Measurements from ENCODE around the gene CEP170B. TPM values are rescaled to one million over a fixed set of nuclear protein-coding genes. Genes with fewer than 3 reads are reported as not detected.

The CEP170B gene
- total and polyA plus RNA-seq, 2 donors (not counting 1 experiment from before 2014, with no cell fraction given) = 0.16 to 0.59 TPM

DNA sequence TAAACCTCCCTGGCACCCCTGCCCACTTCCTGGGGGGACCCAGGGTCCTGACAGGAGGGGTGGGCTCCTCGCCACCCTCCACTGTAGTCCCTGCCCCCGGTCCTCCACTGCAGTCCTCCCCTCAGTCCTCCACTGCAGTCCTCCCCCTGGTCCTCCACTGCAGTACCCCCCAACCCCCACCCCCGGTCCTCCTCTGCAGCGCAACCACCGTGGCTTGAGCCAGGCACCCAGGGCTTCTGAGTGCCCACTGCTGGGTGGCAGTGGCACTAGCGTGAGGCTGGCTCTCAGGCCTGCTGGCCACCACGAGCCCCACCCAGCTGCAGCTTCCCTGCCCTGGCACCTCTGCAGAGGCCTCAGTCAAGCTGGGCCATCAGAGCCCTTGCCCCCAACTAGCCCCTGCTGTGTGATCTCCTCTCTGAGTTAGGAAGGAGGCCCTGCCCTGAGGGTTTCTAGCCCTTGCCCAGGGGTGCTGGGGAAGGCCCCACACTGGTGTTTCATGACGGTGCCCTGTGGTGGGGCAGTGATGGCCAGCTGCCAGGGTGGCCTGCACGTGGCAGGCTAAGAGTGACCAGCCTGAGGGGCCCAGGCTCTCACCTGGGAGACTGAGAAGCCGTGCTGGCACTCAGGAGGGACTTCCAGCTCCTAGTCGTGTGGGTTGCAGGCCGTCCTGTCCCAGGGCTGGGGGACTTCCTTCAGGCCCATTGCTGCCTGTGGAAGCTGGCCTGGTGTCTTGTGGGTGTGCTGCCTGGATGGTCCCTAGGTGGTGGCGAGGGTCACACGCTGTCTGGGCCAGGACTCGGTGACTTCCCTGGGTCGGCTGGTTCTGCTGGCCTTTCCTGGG is 9.7 kb downstream of the CEP170B start:
- ChIA-PET POLR2A (no interaction called here), CTCF (no interaction called here)
- Histone ChIP-seq H3K27me3 (replicated peaks in 1 of 4; ENCODE audit: control extremely low read depth in 1 of 4, control insufficient read depth in 3 of 4, insufficient read depth in 4 of 4, low read length in 3 of 4) (peaks cover 0 to 25% (median 0%) of the 10 kb centered on the region in 4 experiments), H3K4me1 (ENCODE audit: control insufficient read depth in 2 of 2, insufficient read depth in 2 of 2, low read length in 2 of 2) (peaks cover 0 to 12% of the 10 kb centered on the region in 2 donors), H3K79me2 (ENCODE audit: control insufficient read depth, insufficient read depth, low read length) (no peaks in the 10 kb centered on the region), H3K4me2 (replicated peaks; ENCODE audit: low read depth, low read length, poor library complexity, severe bottlenecking) (no peak overlapping the region), H3K9me3 (ENCODE audit: control extremely low read depth in 1 of 3, control insufficient read depth in 2 of 3, insufficient read depth in 1 of 3, low read length in 2 of 3) (peaks cover 0 to 14% (median 0%) of the 10 kb centered on the region in 3 donors), H3K27ac (ENCODE audit: low read length in 2 of 2) (no peak overlapping the region), H2AFZ (ENCODE audit: insufficient read depth, low read depth, low read length, poor library complexity, severe bottlenecking) (no peak overlapping the region), H3K36me3 (replicated peaks in 1 of 2; ENCODE audit: control extremely low read depth in 1 of 2, control insufficient read depth in 1 of 2, extremely low read depth in 1 of 2, insufficient read depth in 2 of 2, low read length in 1 of 2) (no peaks in the 10 kb centered on the region), H3K9ac (ENCODE audit: low read length) (no peak overlapping the region), H3K4me3 (ENCODE audit: control extremely low read depth in 1 of 5, extremely low read depth in 1 of 5, insufficient read depth in 1 of 5, low read depth in 2 of 5, low read length in 4 of 5) (no peak overlapping the region), H4K20me1 (ENCODE audit: control insufficient read depth, insufficient read depth, low read length, poor library complexity, severe bottlenecking) (no peaks in the 10 kb centered on the region)
- Mint-ChIP-seq H3K4me1 (peaks cover 10% of the 10 kb centered on the region), H3K27me3 (peaks cover 13% of the 10 kb centered on the region), H3K27ac (no peak overlapping the region), H3K4me3 (no peak overlapping the region), H3K9me3 (ENCODE audit: insufficient read depth) (no peaks in the 10 kb centered on the region)
- intact Hi-C loops (cut with micrococcal nuclease) = no loop called here
- TF ChIP-seq, protein P1, sequence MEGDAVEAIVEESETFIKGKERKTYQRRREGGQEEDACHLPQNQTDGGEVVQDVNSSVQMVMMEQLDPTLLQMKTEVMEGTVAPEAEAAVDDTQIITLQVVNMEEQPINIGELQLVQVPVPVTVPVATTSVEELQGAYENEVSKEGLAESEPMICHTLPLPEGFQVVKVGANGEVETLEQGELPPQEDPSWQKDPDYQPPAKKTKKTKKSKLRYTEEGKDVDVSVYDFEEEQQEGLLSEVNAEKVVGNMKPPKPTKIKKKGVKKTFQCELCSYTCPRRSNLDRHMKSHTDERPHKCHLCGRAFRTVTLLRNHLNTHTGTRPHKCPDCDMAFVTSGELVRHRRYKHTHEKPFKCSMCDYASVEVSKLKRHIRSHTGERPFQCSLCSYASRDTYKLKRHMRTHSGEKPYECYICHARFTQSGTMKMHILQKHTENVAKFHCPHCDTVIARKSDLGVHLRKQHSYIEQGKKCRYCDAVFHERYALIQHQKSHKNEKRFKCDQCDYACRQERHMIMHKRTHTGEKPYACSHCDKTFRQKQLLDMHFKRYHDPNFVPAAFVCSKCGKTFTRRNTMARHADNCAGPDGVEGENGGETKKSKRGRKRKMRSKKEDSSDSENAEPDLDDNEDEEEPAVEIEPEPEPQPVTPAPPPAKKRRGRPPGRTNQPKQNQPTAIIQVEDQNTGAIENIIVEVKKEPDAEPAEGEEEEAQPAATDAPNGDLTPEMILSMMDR (IDR thresholded peaks at IDR 0.05) = no peak
- no peak for TF ChIP-seq EZH2 (IDR thresholded peaks at IDR 0.05; ENCODE audit: borderline replicate concordance, insufficient read depth, low read depth, low read length, poor library complexity, severe bottlenecking)
- ATAC-seq (ENCODE audit: low read depth) (no peak), DNase-seq (no peak)
- 88% methylated on average over 16 of the region's 16 CpGs for WGBS (ENCODE audit: insufficient coverage)

DNA sequence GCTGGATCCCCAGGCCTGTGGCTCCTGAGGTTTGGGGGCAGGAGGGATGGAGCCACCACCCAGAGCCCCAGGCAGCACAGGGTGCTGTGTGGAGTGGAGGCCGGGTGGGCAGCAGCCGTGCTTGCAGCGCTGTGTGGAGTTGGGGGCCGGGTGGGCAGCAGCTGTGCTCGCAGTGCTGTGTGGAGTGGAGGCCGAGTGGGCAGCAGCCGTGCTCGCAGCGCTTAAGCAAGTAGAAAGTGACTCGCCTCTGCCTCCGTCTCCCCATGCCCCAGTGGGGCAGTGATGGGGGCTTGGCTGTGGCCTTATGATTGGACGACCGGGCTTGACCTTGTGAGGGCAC is 10.3 kb downstream of the CEP170B start:
- Histone ChIP-seq H3K27ac (ENCODE audit: low read length in 2 of 2) (no peak overlapping the region), H3K27me3 (replicated peaks in 1 of 4; ENCODE audit: control extremely low read depth in 1 of 4, control insufficient read depth in 3 of 4, insufficient read depth in 4 of 4, low read length in 3 of 4) (peaks cover 0 to 23% (median 0%) of the 10 kb centered on the region in 4 experiments), H3K4me3 (ENCODE audit: control extremely low read depth in 1 of 5, extremely low read depth in 1 of 5, insufficient read depth in 1 of 5, low read depth in 2 of 5, low read length in 4 of 5) (no peak overlapping the region), H3K4me1 (ENCODE audit: control insufficient read depth in 2 of 2, insufficient read depth in 2 of 2, low read length in 2 of 2) (peaks cover 0 to 12% of the 10 kb centered on the region in 2 donors), H3K9ac (ENCODE audit: low read length) (no peak overlapping the region), H3K4me2 (replicated peaks; ENCODE audit: low read depth, low read length, poor library complexity, severe bottlenecking) (no peak overlapping the region), H3K9me3 (ENCODE audit: control extremely low read depth in 1 of 3, control insufficient read depth in 2 of 3, insufficient read depth in 1 of 3, low read length in 2 of 3) (peaks cover 0 to 14% (median 0%) of the 10 kb centered on the region in 3 donors), H4K20me1 (ENCODE audit: control insufficient read depth, insufficient read depth, low read length, poor library complexity, severe bottlenecking) (no peaks in the 10 kb centered on the region), H2AFZ (ENCODE audit: insufficient read depth, low read depth, low read length, poor library complexity, severe bottlenecking) (no peak overlapping the region), H3K36me3 (replicated peaks in 1 of 2; ENCODE audit: control extremely low read depth in 1 of 2, control insufficient read depth in 1 of 2, extremely low read depth in 1 of 2, insufficient read depth in 2 of 2, low read length in 1 of 2) (no peaks in the 10 kb centered on the region), H3K79me2 (ENCODE audit: control insufficient read depth, insufficient read depth, low read length) (no peaks in the 10 kb centered on the region)
- TF ChIP-seq, protein P1 (IDR thresholded peaks at IDR 0.05) = no peak
- TF ChIP-seq EZH2 (IDR thresholded peaks at IDR 0.05; ENCODE audit: borderline replicate concordance, insufficient read depth, low read depth, low read length, poor library complexity, severe bottlenecking) = no peak
- Mint-ChIP-seq H3K4me1 (peaks cover 10% of the 10 kb centered on the region), H3K27ac (no peak overlapping the region), H3K4me3 (no peak overlapping the region), H3K9me3 (ENCODE audit: insufficient read depth) (no peaks in the 10 kb centered on the region), H3K27me3 (peaks cover 11% of the 10 kb centered on the region)
- ChIA-PET CTCF (no interaction called here), POLR2A (no interaction called here)
- ATAC-seq (ENCODE audit: low read depth) = no peak
- DNase-seq = no peak
- intact Hi-C loops (cut with micrococcal nuclease) = no loop called here
- 92% methylated on average over 13 of the region's 13 CpGs for WGBS (ENCODE audit: insufficient coverage)
